ENCODE data around the gene SRGAP2C.
"Not testable (repeated sequence)": the region's sequence is repeated elsewhere in the genome, so short reads cannot be mapped to it uniquely, and the experiment has no call there.

The SRGAP2C gene

DNA sequence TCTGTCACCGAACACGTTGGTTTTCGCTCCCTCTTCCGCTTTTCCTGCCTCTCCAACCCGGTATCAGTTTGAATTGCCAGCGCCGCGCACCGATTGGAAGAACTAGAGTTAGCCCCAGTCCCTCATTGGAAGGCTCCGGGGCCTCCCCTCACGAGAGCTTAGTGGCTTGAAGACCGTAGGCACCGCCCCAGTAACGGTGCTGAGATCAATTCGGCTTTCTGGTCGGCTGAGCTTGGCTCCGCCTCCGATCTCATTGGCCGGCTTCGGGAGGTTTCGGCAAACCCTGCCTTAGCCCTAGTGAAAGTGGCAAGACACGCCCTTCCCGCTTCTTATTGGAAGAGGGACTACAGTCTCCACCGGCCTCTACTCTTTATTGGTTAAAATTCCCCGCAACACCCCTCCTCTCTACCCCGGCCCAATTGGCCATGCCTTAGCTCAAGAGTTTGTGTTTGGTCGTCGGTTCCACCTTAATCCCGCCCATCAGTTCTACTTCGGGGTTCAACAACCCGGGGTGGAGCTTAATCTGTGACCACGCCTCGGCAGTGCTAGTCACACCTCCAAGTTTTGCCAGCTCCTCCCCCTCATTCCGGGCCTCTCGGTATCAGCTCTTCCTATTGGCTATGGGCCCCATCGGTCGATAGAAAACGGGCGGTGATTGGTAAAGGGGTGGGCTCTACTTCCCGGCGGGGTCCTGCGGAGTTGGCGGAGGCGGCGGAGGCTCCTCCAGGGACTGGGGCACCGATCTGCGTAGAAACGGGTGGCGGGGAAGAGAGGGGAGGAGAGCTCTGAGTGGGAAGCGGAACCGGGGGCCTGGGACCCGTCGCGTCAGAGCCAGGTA lies at the start of gene SRGAP2C, which contains the start of gene FAM72B:
SRGAP2C (plus strand) TSS at position 686 of the 838 bp plus-strand sequence. CDS start 2,472 bp downstream, outside the sequence.
FAM72B (minus strand) TSS at position 51 of the 838 bp plus-strand sequence. CDS start 851 bp downstream, outside the sequence.
- DNase-seq = peak; percentile 85

DNA sequence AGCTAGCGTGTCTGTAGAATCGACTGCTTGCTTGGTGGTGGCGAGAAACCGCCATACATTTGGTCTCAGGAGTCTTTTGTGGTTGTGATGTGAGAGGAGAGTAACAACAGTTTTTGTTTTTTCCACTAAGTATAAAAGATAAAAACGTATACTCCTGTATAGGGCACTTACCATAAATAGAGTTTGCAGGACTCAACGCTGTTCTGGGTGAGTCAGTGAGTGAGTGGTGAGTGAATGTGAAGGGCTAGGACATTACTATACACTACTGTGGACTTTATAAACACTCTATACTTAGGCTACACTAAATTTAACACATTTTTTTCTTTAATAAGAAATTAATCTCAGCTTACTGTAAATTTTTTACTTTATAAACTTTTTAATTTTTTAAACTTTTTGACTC lies 44.4 kb upstream of the SRGAP2C start:
- DNase-seq = not testable (repeated sequence)

DNA sequence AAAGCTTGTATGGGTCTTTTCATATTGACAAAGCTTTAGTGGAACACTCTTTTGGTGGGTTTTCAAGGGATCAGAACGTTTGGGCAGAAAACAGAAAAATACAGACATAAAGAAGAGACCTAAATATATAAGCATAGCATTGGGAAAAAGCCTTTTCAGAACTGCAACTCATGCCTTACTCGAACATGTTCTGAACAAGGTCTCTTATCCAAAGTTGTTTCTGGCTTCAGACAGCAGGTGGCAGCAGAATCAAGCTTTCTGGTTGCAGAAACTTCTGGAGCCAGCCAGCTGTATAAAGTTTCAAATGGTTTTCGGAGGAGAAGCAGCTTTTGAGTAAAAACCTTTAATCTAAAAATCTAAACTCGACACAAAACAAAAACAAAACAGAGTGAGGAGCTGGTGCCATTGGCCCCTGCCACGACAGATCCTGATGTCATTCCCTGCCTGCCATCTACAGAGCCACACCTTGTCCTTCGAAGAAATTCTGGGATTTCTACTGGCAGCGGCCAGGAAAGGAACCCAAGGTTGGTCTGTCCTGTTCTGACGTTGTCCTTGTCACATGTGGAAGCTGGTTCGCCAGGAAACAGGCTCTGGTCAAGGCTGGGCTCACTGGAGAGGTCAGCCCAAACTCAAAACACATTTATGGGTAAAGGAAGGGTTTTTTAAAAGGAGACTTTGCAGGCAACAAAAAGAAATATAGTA lies 36.1 kb upstream of the SRGAP2C start:
- not testable (repeated sequence) for DNase-seq

DNA sequence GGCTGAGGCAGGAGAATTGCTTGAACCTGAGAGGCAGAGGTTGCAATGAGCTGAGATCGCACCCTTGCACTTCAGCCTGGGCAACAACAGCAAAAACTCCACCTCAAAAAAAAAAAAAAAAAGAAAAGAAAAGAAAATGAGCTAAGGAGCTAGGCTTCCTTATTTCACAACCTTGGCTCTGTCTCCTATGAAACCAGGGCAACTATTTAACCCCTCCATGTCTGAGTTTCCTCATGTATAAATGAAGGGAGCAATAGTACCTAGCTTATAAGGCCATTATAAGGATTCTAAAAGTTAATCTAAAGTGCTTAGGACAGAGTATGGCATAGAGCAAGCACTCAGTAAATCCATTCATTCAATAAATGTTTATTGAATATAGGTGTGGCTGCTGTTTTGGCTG lies 33.5 kb upstream of the SRGAP2C start:
- not testable (repeated sequence) for DNase-seq

DNA sequence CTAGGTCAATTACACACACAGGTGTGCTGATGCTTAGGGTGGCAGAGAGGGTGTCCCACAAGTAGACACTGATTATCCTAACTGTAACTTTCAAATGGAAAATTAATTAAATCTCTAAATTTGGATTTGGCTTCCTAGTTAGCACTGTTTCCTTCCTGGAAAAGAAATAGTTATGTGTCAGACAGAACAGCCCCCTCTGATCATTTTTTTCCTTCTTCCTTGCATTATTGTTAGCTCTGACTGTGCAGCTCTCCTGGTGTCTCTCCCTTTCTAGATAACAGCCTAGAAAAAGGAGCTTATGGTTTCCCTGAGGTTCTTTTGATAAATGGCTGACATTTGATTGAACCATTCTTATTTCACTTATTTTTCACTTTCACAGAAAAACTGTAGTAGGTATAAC lies 32.0 kb upstream of the SRGAP2C start:
- DNase-seq = not testable (repeated sequence)

DNA sequence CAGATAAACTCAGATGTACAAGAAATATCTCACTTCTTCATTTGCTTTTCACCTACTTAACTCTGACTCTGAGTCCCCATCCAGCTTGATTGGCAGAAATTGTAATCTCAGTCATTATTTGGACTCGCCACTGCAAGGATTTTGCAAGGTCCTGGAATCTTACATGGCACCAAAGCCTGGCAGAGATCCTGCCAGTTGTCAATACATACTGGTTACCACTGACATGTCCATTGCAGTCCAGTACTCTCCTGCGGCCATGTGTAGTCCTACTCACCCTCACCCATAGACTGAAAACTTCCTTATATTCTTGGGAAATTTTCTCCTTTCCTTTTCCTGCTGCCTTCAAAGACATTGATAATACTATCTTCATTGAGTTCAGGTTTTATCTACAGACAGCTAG lies 30.0 kb upstream of the SRGAP2C start:
- not testable (repeated sequence) for DNase-seq

DNA sequence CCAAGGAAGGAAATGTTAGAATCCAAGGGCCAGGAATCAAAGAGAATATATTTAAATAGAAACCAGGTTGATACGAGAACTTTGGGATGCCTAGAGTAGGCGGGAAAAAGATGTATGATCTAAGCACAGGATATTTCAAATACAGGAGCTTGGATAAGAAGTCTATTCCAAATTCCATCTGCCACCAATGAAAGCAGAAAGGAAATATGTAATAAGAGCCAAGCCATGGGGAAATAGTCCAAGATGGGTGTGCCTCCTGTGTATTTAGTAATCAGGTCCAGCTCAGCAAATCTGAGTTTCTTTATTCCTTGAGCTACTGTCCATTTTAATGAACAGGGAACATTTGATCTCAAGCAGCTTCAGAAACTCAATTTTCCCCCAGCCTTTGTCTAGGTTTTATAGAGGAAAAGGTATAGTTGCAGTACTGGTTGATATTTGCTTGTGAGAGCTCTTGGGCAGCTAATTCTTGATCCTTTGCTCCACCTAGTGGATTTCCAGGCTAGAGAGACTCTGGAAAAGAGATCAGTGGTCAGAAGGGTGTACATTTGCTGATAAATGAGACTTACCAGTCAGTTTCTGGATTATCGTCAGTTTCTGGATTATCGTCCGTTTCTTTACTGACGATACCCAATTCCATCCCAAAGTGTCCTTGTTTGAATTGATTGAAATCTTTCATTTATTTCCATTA lies 29.0 kb upstream of the SRGAP2C start:
- not testable (repeated sequence) for DNase-seq

- DNase-seq = not testable (repeated sequence)
These were observed 27.7 kb upstream of the SRGAP2C start for GRCh38 chr1:121156958-121157603.

GRCh38 chr1:121157609-121158008 lies 27.2 kb upstream of the SRGAP2C start:
- DNase-seq = not testable (repeated sequence)

DNA sequence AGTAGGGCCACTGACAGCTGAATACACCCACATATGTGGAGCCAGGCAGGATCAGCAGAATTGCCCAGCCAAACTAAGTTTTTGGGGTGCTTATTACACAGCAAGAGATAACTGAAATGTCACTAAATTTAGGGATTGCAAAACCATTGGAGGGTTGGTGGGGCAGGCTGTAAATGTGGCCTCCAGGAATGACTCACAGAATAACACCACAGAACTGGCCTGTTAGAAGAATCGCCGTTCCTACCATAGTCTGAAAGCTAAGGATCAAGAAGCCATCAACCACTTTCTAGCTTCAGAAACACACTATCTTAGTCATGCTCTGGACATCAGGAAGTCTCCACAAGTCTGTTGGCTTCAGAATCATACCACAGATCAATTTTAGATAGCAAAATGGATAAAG lies 24.7 kb upstream of the SRGAP2C start:
- not testable (repeated sequence) for DNase-seq

DNA sequence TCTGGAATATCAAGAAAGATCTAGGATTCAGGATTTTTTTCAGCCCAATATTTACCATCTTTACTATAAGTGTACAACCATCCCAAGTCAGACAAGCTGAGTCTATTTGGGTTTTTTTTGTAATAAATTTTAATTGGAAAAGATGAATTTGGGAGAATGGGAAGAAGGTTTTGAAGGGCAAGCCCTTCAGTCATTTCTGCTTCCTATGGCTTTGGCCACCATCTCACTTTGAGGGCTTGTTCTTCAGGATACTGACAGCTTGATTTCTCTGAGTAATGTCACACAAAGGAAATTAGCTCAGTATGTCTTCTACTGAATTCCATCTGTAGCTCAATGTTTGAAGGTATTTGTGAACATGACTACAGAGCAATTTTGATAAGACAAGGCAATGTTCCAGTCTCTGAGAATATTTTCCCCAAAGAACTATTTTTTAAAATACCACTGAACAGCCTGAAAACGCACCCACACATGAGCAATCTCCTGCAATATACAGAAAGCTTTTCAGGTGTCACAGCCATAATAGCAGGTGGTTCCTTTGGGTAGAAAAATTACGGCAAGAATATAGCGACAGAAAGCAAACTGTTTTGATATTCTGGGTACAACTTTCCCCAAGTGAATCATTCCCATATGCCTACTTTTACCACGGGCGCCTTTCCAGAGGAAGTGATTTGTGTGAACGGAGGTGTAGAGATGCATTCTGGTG lies 23.4 kb upstream of the SRGAP2C start:
- DNase-seq = not testable (repeated sequence)

DNA sequence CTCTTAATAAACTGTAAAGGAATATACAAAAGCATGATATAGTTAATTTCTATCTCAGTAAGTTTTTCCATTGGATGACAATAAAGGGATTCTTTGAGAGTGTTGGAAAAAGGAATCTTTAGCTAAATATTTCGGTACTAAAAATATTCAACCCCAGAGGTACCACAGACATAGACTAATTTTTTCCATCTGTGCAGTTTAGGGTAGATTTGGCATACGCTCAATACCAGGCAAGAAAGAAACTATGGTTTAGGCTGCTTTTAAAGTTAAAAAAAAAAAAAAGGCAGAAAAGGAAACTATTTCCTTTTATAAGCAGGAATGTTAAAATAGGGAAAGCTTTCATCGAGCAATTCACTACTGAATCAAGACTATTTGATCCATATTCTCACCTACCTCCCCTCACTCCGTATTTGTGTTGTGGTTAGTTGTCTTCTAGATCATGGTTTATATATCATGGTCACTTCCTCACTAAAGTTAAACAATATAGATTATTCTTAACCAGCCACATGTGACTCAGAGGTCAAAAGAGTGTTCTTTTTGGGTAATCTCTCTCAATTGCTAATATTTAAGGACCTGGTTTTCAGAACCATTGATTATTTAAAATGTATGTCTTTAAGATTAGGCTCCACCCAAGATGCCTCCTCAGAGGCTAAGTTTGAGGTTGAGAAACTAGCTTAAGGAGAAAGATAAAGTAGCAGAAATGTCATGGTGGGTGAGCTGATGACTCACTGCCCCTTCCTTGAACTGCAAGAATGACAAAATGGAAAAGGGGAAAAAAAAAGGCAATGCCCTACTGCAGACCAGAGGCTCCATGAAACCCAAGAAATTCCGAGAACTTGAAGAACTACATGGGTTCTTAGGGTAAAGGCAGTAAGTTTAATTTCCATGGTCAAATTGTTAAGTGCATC lies 20.7 kb upstream of the SRGAP2C start:
- not testable (repeated sequence) for DNase-seq

- not testable (repeated sequence) for DNase-seq
These were observed 19.5 kb upstream of the SRGAP2C start for GRCh38 chr1:121165296-121165695.

GRCh38 chr1:121167225-121167738 lies 17.5 kb upstream of the SRGAP2C start:
- DNase-seq = not testable (repeated sequence)

- not testable (repeated sequence) for DNase-seq
These were observed 16.6 kb upstream of the SRGAP2C start for GRCh38 chr1:121168152-121168668.

- DNase-seq = not testable (repeated sequence)
These were observed 8.1 kb upstream of the SRGAP2C start for GRCh38 chr1:121176649-121177048.

- not testable (repeated sequence) for DNase-seq
These were observed 6.6 kb upstream of the SRGAP2C start for GRCh38 chr1:121178197-121178596.

DNA sequence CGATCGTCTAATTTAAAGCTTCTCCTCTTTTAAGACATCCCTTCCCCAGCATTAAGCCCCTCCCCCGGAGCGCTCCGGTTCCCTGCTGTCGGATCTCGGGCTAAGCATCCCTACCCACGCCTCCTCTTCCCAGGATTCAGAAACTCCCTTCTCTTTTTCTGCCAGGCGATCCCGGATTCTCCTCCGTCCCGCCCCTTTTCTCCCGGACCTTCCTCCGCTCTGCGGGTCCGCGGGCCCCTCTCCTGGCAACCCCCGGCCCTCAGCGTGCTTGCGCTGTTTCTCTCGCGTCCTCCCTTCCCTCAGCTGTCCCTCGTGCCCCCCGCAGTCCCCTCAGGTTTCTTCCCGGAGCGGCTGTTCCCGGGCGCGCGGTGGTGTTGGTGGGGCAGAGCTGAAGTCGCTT lies 908 bp upstream of the SRGAP2C start:
- not testable (repeated sequence) for DNase-seq

DNA sequence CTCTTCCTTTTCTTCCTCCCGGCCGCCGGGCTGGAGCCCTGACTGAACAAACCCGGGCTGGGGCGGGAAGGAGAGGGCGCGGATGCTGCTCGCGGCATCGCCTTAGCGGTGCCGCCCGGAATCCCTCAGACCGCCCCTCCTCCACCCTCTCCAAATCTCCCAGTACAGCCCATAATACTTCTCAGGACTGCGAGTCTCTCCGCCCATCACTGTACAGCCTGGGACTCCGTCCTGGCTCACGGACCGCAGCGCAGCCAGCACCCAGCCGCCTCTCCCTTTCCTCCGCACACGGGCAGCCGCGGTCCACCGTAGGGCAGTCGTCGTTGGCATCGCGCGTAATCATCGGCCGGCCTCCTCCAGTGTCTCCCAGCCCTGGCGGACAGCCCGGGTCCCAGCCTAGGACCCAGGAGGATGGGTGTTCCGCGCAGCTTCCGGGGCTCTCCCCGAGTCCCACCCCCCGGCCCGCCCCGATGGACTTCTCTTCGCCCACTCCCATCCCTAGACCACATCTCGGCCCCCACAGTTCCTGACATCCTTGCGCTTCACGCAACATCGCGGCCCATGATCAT lies 449 bp downstream of the SRGAP2C start:
- DNase-seq = not testable (repeated sequence)

DNA sequence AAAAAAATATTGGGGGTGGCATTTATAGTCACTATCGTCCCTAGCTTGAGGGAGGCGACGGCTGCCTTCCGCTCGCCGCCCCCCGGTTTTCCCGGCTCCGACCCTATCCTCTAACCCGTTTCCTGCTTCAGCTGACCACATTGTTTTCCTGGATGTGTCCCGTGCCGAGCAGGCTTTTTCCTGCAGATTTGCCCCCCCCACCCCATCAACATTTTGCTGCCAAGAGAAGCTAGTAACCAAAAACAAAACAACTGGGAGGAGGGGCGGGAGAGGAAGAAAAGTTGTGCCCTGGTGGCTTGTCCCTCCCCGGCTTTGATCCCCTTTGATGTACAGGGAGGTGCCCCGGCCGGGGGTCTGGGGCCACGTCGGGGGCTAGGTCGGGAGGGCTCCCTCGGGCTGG lies 1.4 kb downstream of the SRGAP2C start:
- not testable (repeated sequence) for DNase-seq
